Astrocyte of the spinal cord (primary cell): ENCODE data around the gene LAMTOR3.

Experiments used
- DNase-seq: peaks from one replicate; pipeline ENCODE4 v3.0.0; 2011; ENCODE audit warnings: low read depth, low spot score
- H3K4me3 ChIP-seq: 2 replicates; pipeline ENCODE4 v1.5.1; 2011; ENCODE audit warnings: low read depth, mild to moderate bottlenecking, low read length, moderate library complexity
- in situ Hi-C: cut with HindIII; loops from 2 replicates; pipeline ENCODE4 v1.10.0; 2017; ENCODE audit warnings: low sequenced_read_pairs
- TF ChIP-seq, protein P1 (sequence below): IDR thresholded peaks from 2 replicates; pipeline ENCODE4 v1.5.1; 2012; ENCODE audit warnings: low read depth, mild to moderate bottlenecking, low read length, inconsistent platforms

LAMTOR3 gene

DNA sequence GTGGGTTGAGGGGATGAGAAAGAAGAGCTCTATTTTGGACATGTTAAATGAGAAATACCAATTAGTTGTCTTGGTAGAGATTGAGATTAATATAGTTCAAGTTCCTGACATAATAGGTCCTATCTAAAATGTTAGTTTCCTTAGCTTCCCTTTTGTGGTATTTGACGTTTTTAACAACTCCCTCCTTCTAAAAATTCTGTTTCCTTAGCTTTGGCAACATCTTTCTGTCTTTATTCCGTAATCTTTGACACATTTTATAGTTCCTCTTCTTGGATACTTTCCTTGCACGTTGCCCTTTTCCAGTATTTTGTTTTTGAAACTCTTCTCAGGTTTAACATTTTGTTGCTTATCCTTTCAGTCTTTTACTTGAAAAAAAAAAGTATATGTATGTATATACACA is 36.9 kb downstream of the LAMTOR3 start:
- TF ChIP-seq, protein P1, sequence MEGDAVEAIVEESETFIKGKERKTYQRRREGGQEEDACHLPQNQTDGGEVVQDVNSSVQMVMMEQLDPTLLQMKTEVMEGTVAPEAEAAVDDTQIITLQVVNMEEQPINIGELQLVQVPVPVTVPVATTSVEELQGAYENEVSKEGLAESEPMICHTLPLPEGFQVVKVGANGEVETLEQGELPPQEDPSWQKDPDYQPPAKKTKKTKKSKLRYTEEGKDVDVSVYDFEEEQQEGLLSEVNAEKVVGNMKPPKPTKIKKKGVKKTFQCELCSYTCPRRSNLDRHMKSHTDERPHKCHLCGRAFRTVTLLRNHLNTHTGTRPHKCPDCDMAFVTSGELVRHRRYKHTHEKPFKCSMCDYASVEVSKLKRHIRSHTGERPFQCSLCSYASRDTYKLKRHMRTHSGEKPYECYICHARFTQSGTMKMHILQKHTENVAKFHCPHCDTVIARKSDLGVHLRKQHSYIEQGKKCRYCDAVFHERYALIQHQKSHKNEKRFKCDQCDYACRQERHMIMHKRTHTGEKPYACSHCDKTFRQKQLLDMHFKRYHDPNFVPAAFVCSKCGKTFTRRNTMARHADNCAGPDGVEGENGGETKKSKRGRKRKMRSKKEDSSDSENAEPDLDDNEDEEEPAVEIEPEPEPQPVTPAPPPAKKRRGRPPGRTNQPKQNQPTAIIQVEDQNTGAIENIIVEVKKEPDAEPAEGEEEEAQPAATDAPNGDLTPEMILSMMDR, result no peak
- no peak overlapping the region for H3K4me3 ChIP-seq
- DNase-seq, result no peak
- in situ Hi-C loops, result no loop called here

DNA sequence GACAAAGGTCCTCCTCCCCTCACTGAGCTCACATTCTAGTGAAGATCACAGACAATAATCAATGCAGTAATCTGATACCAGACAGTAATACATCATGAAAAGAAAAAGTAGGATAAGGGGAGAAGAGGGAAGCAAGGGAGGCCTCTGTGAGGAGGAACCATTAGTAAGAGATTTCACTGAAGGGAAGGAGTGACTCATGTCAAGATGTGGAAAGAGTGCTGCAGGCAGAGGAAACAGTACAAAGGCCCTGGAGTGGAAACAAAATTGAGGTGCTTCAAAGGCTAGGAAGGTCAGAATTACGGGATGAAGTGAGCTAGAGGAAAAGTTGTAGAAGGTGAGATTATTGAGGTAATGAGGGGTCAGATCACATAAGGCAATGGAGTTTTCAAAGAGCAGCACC is 38.1 kb downstream of the LAMTOR3 start:
- TF ChIP-seq, protein P1, result no peak
- DNase-seq, result no peak
- H3K4me3 ChIP-seq, result no peak overlapping the region
- in situ Hi-C loops, result no loop called here

DNA sequence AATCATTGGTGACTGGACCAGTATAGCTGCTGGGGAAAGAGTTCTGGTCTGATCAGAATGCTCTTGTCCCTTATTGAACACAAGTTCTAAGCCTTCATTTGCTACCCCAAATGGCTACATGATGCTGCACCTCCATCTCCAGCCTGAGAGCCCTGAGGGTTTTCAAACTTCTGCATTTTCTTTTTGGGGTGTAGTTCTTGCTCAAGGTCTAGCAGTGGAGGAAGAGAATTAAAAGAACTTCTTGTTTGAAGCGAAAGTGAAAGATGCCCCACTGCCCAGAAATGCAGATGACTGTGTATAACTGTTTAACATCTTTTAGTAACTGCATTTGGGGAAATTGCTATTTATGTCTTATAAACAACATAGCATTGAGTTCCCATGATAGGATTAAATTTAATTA is 38.5 kb downstream of the LAMTOR3 start:
- in situ Hi-C loops, result no loop called here
- TF ChIP-seq, protein P1, result no peak
- no peak overlapping the region for H3K4me3 ChIP-seq
- no peak for DNase-seq

DNA sequence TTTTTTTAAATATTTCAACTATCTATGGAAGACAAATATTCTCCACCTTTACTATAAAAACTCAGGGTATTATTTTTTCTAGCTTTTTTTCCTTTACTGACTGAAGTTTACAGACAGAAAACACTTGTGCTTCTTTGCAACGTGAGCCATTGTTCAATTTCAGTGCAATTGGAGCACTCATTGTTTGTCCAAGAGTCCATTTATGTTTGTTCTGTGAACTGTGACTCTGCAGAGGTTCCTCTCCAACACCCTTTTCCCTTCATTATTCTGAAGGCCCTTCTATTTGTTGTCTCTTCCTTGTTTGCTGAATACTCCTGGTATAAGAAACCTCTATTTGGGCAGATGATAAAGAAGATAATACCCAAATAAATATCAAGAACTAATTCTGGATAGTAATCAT is 40.2 kb downstream of the LAMTOR3 start:
- H3K4me3 ChIP-seq, result no peak overlapping the region
- no peak for DNase-seq
- TF ChIP-seq, protein P1, result no peak
- in situ Hi-C loops, result no loop called here

DNA sequence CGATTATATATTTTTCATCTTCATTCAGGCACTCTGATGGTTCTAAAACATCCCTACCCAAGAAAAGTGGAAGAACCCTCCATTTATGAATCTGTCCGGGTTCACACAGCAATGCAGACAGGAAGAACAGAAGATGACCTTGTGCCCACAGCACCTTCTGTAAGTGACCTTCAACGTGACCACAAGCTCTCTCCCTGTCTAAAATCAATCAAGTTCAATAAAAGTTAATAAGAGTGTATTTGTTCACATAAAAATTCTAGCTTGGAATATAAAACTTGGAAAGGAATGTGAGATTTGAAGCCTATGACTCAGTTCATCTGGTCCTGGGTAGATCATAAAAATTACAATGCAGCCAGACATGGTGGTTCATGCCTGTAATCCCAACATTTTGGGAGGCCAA is 41.0 kb downstream of the LAMTOR3 start:
- in situ Hi-C loops, result no loop called here

DNA sequence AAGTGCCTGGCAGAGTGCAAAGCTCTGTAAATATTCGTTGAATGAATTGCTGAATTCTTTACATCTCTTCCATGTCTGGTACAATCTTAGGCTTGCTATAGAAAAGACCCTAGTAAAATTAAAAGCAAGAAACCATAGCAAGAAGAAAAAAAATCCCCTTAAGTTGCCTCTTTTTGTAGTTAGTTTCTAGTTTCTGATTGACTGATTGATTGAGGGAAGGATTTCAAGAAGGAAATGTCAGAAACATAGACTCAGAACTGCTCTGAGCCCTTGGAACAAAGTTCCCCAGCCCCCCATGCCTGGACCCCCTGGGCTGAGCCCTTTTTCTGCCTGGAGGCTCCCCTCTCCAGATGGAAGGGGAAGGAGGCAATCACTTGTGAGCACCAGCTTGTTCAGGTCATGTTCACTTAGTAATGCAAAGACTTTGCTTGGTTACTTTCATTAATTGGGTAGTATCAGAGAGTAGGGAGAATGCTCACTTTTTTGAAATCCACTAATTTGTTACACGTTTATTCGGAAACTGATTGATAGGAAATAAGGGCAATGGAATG is 42.0 kb downstream of the LAMTOR3 start:
- no peak for DNase-seq
- no peak overlapping the region for H3K4me3 ChIP-seq
- in situ Hi-C loops, result no loop called here
- TF ChIP-seq, protein P1, result no peak

More for the DNA sequence above, 41.0 kb downstream of the LAMTOR3 start:
- DNase-seq, result no peak
- H3K4me3 ChIP-seq, result no peak overlapping the region
- TF ChIP-seq, protein P1, result no peak

DNA sequence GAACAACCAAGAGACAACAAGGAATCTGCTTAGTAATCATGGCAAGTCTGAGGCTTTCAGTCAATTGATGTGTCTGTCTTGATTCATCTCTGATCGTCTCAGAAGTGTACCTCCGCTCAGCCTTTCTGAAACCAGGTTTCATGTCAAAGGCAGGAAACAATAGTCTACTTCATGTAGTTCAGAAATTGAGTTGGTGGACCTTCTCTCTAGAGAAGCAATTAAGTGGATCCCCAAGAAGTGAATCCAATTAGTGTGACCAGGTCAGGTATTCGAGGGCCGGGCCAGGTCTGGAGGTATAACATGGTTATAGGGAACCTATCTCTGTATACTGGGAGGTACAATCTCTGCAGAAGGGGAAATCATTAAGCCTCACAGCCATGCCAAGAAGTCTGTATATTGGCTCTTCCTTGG is 45.6 kb downstream of the LAMTOR3 start:
- in situ Hi-C loops, result no loop called here
- TF ChIP-seq, protein P1, result no peak
- no peak for DNase-seq
- no peak overlapping the region for H3K4me3 ChIP-seq
